BE2C (cell line): ENCODE results near the gene PCGF1.

Experiments used
- DNase-seq: peaks from one replicate; pipeline ENCODE4 v3.0.0-alpha.2; 2020
- H3K27me3 ChIP-seq: fragments of 250-450 bp; sonication (Bioruptor Pico); 2 replicates; pipeline ENCODE4 v1.5.1; 2020; ENCODE audit warnings: mild to moderate bottlenecking
- H3K36me3 ChIP-seq: fragments of 250-450 bp; sonication (Bioruptor Pico); 2 replicates; pipeline ENCODE4 v1.5.1; 2020; ENCODE audit warnings: mild to moderate bottlenecking
- H3K4me1 ChIP-seq: fragments of 250-450 bp; sonication (Bioruptor Pico); 2 replicates; pipeline ENCODE4 v1.5.1; 2020
- H3K4me3 ChIP-seq: 2 replicates; pipeline ENCODE4 v1.5.1; 2011; ENCODE audit warnings: low read depth, low read length
- H3K9me3 ChIP-seq: fragments of 250-450 bp; sonication (Bioruptor Pico); 2 replicates; pipeline ENCODE4 v1.5.1; 2020
- CTCF ChIP-seq: IDR thresholded peaks from 2 replicates; pipeline ENCODE4 v1.5.1; 2012; ENCODE audit warnings: mild to moderate bottlenecking, low read depth, low read length

PCGF1 gene

GRCh38 chr2:74538881-74539339 is 31.4 kb upstream of the PCGF1 start:
- no peaks in the 10 kb centered on the region for H3K27me3 ChIP-seq
- TF ChIP-seq CTCF: no peak
- H3K4me1 ChIP-seq: no peaks in the 10 kb centered on the region
- no peak overlapping the region for H3K4me3 ChIP-seq
- H3K9me3 ChIP-seq: no peaks in the 10 kb centered on the region
- DNase-seq: no peak
- no peaks in the 10 kb centered on the region for H3K36me3 ChIP-seq

- no peaks in the 10 kb centered on the region for H3K4me1 ChIP-seq
- no peaks in the 10 kb centered on the region for H3K27me3 ChIP-seq
- H3K36me3 ChIP-seq: peaks cover 5% of the 10 kb centered on the region; the same call in 1 of the 2 replicates
- TF ChIP-seq CTCF: no peak
- H3K9me3 ChIP-seq: no peaks in the 10 kb centered on the region
- H3K4me3 ChIP-seq: no peak overlapping the region
- DNase-seq: no peak
Observed at GRCh38 chr2:74537140-74537539, 29.6 kb upstream of the PCGF1 start.

DNA sequence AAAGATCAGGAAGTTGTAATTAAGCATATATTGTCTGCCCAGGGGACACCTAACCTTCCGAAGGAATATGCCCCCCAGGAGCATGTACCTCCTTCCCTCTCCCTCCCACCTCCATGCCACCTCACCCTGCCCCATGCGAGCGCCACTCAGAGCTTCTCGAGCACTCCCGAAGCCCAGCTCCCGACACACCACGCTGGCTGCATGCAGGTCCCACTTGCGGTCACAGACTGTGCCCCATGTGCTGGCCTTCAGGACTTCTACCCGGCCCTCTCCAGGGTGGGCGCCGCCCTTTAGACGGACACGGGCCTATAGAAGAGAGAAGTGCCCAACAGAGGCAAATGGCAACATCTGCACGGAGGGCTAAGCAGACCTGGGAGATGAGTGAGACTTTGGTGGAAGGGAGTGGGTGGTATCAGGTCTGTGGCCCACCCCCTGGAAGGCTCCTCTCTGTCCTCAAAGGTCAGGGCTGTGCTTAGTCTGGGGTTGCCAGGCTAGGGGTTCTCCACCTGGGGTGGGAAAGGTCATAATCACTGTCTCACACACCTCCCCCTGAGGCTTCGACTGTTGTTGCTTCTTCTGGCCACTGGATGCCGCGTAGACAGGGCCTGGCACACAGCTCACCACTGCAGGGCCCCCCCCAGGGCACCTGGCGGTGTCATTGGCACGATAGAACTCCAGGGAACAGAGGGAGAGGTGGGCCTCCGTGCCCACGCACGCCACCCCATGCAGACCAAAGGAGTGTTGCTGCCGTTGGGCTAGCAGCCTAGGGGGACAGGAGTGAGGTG is 28.9 kb upstream of the PCGF1 start:
- no peak overlapping the region for H3K4me3 ChIP-seq
- H3K4me1 ChIP-seq: no peaks in the 10 kb centered on the region
- H3K27me3 ChIP-seq: no peaks in the 10 kb centered on the region
- no peak for TF ChIP-seq CTCF
- H3K9me3 ChIP-seq: no peaks in the 10 kb centered on the region
- H3K36me3 ChIP-seq: peaks cover 5% of the 10 kb centered on the region; the same call in 1 of the 2 replicates
- DNase-seq: no peak

DNA sequence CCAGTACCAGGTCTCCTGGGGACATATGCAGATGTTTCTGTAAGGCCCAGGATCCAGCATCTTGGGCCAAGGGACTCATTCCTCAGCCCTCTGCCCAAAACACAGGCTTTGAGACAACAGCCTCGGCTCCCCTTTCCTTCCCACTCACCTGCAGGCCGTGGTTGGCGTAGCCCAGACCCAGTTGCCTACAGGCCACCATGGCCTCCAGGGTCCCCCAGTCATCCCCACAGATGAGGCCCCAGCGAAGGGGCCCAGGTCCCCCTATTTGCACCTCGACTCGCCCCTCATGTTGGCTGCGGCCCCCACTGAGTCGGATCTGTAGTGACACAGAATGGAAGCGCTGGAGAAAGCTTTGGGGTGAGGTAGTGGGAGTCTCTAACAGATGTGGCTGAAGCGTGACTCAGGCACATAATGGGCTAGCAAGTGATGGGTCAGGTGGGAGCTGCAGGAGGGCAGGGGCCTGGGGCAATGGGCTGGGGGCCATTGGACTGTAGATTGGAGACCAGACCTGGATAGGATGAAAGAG is 28.0 kb upstream of the PCGF1 start:
- H3K36me3 ChIP-seq: peaks cover 5% of the 10 kb centered on the region; the same call in 1 of the 2 replicates
- H3K27me3 ChIP-seq: no peaks in the 10 kb centered on the region
- H3K4me1 ChIP-seq: no peaks in the 10 kb centered on the region
- no peaks in the 10 kb centered on the region for H3K9me3 ChIP-seq
- TF ChIP-seq CTCF: no peak
- no peak overlapping the region for H3K4me3 ChIP-seq
- no peak for DNase-seq

- no peak overlapping the region for H3K4me3 ChIP-seq
- H3K36me3 ChIP-seq: peaks cover 5% of the 10 kb centered on the region; the same call in 1 of the 2 replicates
- no peak for DNase-seq
- no peak for TF ChIP-seq CTCF
- no peaks in the 10 kb centered on the region for H3K9me3 ChIP-seq
- H3K4me1 ChIP-seq: no peaks in the 10 kb centered on the region
- H3K27me3 ChIP-seq: no peaks in the 10 kb centered on the region
Observed at GRCh38 chr2:74534411-74534810, 26.9 kb upstream of the PCGF1 start.

GRCh38 chr2:74533464-74533863 is 26.0 kb upstream of the PCGF1 start:
- no peak for DNase-seq
- Histone ChIP-seq H3K4me3 (no peak overlapping the region), H3K27me3 (no peaks in the 10 kb centered on the region), H3K9me3 (no peaks in the 10 kb centered on the region), H3K36me3 (peaks cover 5% of the 10 kb centered on the region; the same call in 1 of the 2 replicates), H3K4me1 (no peaks in the 10 kb centered on the region)
- TF ChIP-seq CTCF: no peak
